HL-60 (cell line): ENCODE data around the gene DIS3L2.

ENCODE experiments used
- GABPA ChIP-seq: IDR thresholded peaks from 2 replicates; pipeline ENCODE4 v1.6.1; 2012; ENCODE audit warnings: low read depth
- POLR2AphosphoS5 ChIP-seq: IDR thresholded peaks from 2 replicates; pipeline ENCODE4 v1.6.1; 2012; ENCODE audit warnings: low read depth
- TF ChIP-seq, protein P1 (sequence below): IDR thresholded peaks from one replicate; pipeline ENCODE4 v1.5.1; 2011; ENCODE audit warnings: low read length, control low read depth, inconsistent platforms; ENCODE audit not compliant: insufficient read depth
- TF ChIP-seq, protein P2 (sequence below): IDR thresholded peaks from 2 replicates; pipeline ENCODE4 v1.6.1; 2012; ENCODE audit warnings: low read depth; ENCODE audit not compliant: insufficient replicate concordance

DNA sequence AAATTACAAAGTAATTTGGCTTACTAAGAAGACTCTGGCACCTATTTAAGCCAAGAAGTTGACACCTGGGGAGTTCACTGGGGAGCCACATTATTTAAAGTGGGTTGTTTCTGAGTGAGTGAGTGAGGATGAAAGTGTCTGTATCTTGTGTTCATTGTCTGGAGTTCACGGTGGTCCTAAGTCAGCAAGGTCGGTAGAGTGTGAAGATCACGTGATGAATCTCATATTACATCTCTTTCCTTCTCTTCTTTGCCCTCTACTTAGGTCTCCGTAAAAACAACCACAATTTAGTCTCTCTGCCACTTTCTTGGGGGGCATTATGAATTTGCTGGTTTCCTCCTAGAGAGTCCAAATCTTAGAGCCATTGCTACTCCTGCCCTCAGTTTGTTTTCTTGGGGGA, 67.8 kb downstream of the DIS3L2 start:
- TF ChIP-seq, protein P1, sequence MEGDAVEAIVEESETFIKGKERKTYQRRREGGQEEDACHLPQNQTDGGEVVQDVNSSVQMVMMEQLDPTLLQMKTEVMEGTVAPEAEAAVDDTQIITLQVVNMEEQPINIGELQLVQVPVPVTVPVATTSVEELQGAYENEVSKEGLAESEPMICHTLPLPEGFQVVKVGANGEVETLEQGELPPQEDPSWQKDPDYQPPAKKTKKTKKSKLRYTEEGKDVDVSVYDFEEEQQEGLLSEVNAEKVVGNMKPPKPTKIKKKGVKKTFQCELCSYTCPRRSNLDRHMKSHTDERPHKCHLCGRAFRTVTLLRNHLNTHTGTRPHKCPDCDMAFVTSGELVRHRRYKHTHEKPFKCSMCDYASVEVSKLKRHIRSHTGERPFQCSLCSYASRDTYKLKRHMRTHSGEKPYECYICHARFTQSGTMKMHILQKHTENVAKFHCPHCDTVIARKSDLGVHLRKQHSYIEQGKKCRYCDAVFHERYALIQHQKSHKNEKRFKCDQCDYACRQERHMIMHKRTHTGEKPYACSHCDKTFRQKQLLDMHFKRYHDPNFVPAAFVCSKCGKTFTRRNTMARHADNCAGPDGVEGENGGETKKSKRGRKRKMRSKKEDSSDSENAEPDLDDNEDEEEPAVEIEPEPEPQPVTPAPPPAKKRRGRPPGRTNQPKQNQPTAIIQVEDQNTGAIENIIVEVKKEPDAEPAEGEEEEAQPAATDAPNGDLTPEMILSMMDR, result no peak
- TF ChIP-seq POLR2AphosphoS5 (no peak), GABPA (no peak)
- TF ChIP-seq, protein P2, sequence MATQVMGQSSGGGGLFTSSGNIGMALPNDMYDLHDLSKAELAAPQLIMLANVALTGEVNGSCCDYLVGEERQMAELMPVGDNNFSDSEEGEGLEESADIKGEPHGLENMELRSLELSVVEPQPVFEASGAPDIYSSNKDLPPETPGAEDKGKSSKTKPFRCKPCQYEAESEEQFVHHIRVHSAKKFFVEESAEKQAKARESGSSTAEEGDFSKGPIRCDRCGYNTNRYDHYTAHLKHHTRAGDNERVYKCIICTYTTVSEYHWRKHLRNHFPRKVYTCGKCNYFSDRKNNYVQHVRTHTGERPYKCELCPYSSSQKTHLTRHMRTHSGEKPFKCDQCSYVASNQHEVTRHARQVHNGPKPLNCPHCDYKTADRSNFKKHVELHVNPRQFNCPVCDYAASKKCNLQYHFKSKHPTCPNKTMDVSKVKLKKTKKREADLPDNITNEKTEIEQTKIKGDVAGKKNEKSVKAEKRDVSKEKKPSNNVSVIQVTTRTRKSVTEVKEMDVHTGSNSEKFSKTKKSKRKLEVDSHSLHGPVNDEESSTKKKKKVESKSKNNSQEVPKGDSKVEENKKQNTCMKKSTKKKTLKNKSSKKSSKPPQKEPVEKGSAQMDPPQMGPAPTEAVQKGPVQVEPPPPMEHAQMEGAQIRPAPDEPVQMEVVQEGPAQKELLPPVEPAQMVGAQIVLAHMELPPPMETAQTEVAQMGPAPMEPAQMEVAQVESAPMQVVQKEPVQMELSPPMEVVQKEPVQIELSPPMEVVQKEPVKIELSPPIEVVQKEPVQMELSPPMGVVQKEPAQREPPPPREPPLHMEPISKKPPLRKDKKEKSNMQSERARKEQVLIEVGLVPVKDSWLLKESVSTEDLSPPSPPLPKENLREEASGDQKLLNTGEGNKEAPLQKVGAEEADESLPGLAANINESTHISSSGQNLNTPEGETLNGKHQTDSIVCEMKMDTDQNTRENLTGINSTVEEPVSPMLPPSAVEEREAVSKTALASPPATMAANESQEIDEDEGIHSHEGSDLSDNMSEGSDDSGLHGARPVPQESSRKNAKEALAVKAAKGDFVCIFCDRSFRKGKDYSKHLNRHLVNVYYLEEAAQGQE, result no peak
